Measurements from ENCODE around the gene XIRP2. TPM values are rescaled to one million over a fixed set of nuclear protein-coding genes. Genes with fewer than 3 reads are reported as not detected.

Gene XIRP2
- total and polyA plus RNA-seq, 2 of the 4 experiments (the other 2 are of a cell fraction): 0.05 to 0.18 TPM

GRCh38 chr2:167275046-167275445 is 386.8 kb downstream of the XIRP2 start:
- POLR2A ChIA-PET (ENCODE audit: unreplicated experiment): no interaction called here
- no TSS peak for BruUV-seq (replicated peaks)

More at GRCh38 chr2:167275046-167275445, 386.8 kb downstream of the XIRP2 start:
- TF ChIP-seq BHLHE40 (IDR thresholded peaks at IDR 0.05; ENCODE audit: low read depth, low read length) (no peak), RFX5 (IDR thresholded peaks at IDR 0.05; ENCODE audit: low read depth, low read length) (no peak)
- Histone ChIP-seq H4K5ac (ENCODE audit: low read depth, low read length) (no peak overlapping the region), H3K79me1 (ENCODE audit: low read depth in 1 of 2, low read length in 2 of 2) (no peaks in the 10 kb centered on the region), H3K4ac (ENCODE audit: low read depth, low read length) (no peak overlapping the region), H3K27me3 (ENCODE audit: control insufficient read depth, insufficient read depth, low read length) (no peaks in the 10 kb centered on the region), H2BK5ac (ENCODE audit: low read depth, low read length, poor library complexity, severe bottlenecking) (no peak overlapping the region), H4K8ac (ENCODE audit: low read depth in 2 of 2, low read length in 2 of 2) (no peak overlapping the region), H2BK120ac (ENCODE audit: low read depth, low read length) (no peak overlapping the region), H3K56ac (ENCODE audit: extremely low read depth, insufficient read depth, low read length) (no peak overlapping the region), H2BK20ac (ENCODE audit: low read depth, low read length) (no peak overlapping the region), H2AFZ (replicated peaks; ENCODE audit: low read length, poor library complexity) (no peak overlapping the region), H3K18ac (ENCODE audit: low read depth, low read length) (no peak overlapping the region), H2AK5ac (ENCODE audit: low read depth, low read length) (no peak overlapping the region), H3K9me3 (ENCODE audit: control insufficient read depth, insufficient read depth, low read length) (no peaks in the 10 kb centered on the region), H3K4me2 (ENCODE audit: low read depth, low read length) (no peak overlapping the region), H3K14ac (replicated peaks; ENCODE audit: low read depth, low read length) (no peak overlapping the region), H3K36me3 (ENCODE audit: control insufficient read depth, insufficient read depth, low read length) (no peaks in the 10 kb centered on the region), H3K4me1 (ENCODE audit: control insufficient read depth, insufficient read depth, low read length) (no peaks in the 10 kb centered on the region), H2BK15ac (ENCODE audit: low read depth, low read length) (no peak overlapping the region), H2AK9ac (replicated peaks; ENCODE audit: low read depth, low read length, poor library complexity) (no peak overlapping the region), H4K20me1 (ENCODE audit: insufficient read depth, low read length) (no peaks in the 10 kb centered on the region), H3K27ac (ENCODE audit: insufficient read depth, low read length) (no peak overlapping the region), H3K23ac (ENCODE audit: low read depth, low read length) (no peak overlapping the region), H3K9ac (ENCODE audit: low read depth, low read length) (no peak overlapping the region), H3K9me1 (ENCODE audit: insufficient read depth, low read length) (no peaks in the 10 kb centered on the region), H3K4me3 (ENCODE audit: insufficient read depth, low read depth, low read length) (no peak overlapping the region), H4K91ac (ENCODE audit: insufficient read depth, low read depth, low read length) (no peak overlapping the region)
- in situ Hi-C loops (cut with MboI; ENCODE audit: low sequenced_read_pairs): loop anchor here (25.0 kb wide), 1 partner anchor 837 kb away; no protein-coding TSS in a partner anchor
- DNase-seq (no peak), ATAC-seq (ENCODE audit: low read depth) (no peak)
- CTCF ChIA-PET: no interaction called here
- dilution Hi-C loops (cut with HindIII; ENCODE audit: low sequenced_read_pairs, unreplicated experiment): no loop called here
- no CpG with 5 or more reads among the region's 3 CpGs for WGBS, 2 experiments (ENCODE audit: extremely low coverage in 2 of 2, insufficient read length in 1 of 2)
- intact Hi-C loops (cut with micrococcal nuclease): no loop called here
